IMR-90 (cell line): ENCODE measurements around the gene AFAP1L2. TPM values are rescaled to one million over a fixed set of nuclear protein-coding genes. Genes with fewer than 3 reads are reported as not detected.

ENCODE experiments used
- ATAC-seq: fragments of 200-7000 bp; cut with Tn5 transposase; 2 replicates; pipeline ENCODE4 v1.9.1; 2020; ENCODE audit warnings: low read depth, mild to moderate bottlenecking, moderate library complexity
- BruUV-seq: library from RNA; stranded (reverse); fragments of 400-500 nt; replicated peaks from 2 replicates; lab custom pipeline; 2021; lab: Mats Ljungman, UMichigan
- CTCF ChIA-PET: fragments of 300-600 bp; formaldehyde crosslinking; extraction: SDS; loops from one replicate; lab custom pipeline; 2021; ENCODE audit warnings: antibody characterized with exemption; lab: Yijun Ruan, JAX
- POLR2A ChIA-PET: fragments of 300-600 bp; sonication (Branson Sonifier 250); formaldehyde crosslinking; loops from one replicate; lab custom pipeline; 2022; ENCODE audit warnings: antibody characterized with exemption; ENCODE audit not compliant: unreplicated experiment; lab: Charles Lee
- DNase-seq: peaks from one replicate; pipeline ENCODE4 v3.0.0; 2013
- H2AFZ ChIP-seq: replicated peaks from 2 replicates; pipeline ENCODE3; 2013; ENCODE audit warnings: low read length, mild to moderate bottlenecking; ENCODE audit not compliant: poor library complexity
- H2AK5ac ChIP-seq: 2 replicates; pipeline ENCODE4 v1.6.1; 2013; ENCODE audit warnings: low read depth, low read length, inconsistent platforms
- H2AK9ac ChIP-seq: replicated peaks from 2 replicates; pipeline ENCODE3; 2013; ENCODE audit warnings: mild to moderate bottlenecking, low read depth, low read length, moderate library complexity; ENCODE audit not compliant: poor library complexity
- H2BK120ac ChIP-seq: 2 replicates; pipeline ENCODE4 v1.6.1; 2013; ENCODE audit warnings: low read depth, low read length, inconsistent platforms
- H2BK15ac ChIP-seq: 3 replicates; pipeline ENCODE4 v1.6.1; 2013; ENCODE audit warnings: low read depth, low read length, inconsistent platforms
- H2BK20ac ChIP-seq: 2 replicates; pipeline ENCODE4 v1.6.1; 2013; ENCODE audit warnings: low read depth, mild to moderate bottlenecking, inconsistent platforms, low read length, moderate library complexity
- H2BK5ac ChIP-seq: 2 replicates; pipeline ENCODE4 v1.6.1; 2013; ENCODE audit warnings: mild to moderate bottlenecking, low read depth, low read length, inconsistent platforms; ENCODE audit not compliant: poor library complexity, severe bottlenecking
- H3K14ac ChIP-seq: replicated peaks from 2 replicates; pipeline ENCODE4 v1.6.1; 2013; ENCODE audit warnings: low read depth, low read length, inconsistent platforms
- H3K18ac ChIP-seq: 2 replicates; pipeline ENCODE4 v1.6.1; 2013; ENCODE audit warnings: low read depth, low read length, control low read depth
- H3K23ac ChIP-seq: 2 replicates; pipeline ENCODE4 v1.6.1; 2013; ENCODE audit warnings: low read depth, low read length, inconsistent platforms
- H3K27ac ChIP-seq: 2 replicates; pipeline ENCODE4 v1.5.1; 2013; ENCODE audit warnings: mild to moderate bottlenecking, control low read depth, low read length; ENCODE audit not compliant: insufficient read depth
- H3K27me3 ChIP-seq: 2 replicates; pipeline ENCODE4 v1.6.1; 2013; ENCODE audit warnings: low read length; ENCODE audit not compliant: control insufficient read depth, insufficient read depth
- H3K36me3 ChIP-seq: 2 replicates; pipeline ENCODE4 v1.6.1; 2013; ENCODE audit warnings: low read length, mixed read lengths; ENCODE audit not compliant: control insufficient read depth, insufficient read depth
- H3K4ac ChIP-seq: 2 replicates; pipeline ENCODE4 v1.6.1; 2013; ENCODE audit warnings: low read depth, low read length, inconsistent platforms
- H3K4me1 ChIP-seq: 2 replicates; pipeline ENCODE4 v1.6.1; 2013; ENCODE audit warnings: low read length, mixed read lengths; ENCODE audit not compliant: control insufficient read depth, insufficient read depth
- H3K4me2 ChIP-seq: 2 replicates; pipeline ENCODE4 v1.6.1; 2013; ENCODE audit warnings: low read depth, mild to moderate bottlenecking, control low read depth, low read length, moderate library complexity
- H3K4me3 ChIP-seq: 2 replicates; pipeline ENCODE4 v1.5.1; 2013; ENCODE audit warnings: low read depth, mild to moderate bottlenecking, control low read depth, low read length, moderate library complexity; ENCODE audit not compliant: insufficient read depth
- H3K56ac ChIP-seq: 2 replicates; pipeline ENCODE4 v1.6.1; 2013; ENCODE audit warnings: low read length, inconsistent platforms; ENCODE audit not compliant: insufficient read depth; ENCODE audit errors: extremely low read depth
- H3K79me1 ChIP-seq, 2 experiments: 2 replicates each; pipeline ENCODE4 v1.6.1; 2013; ENCODE audit warnings: low read length in 2 of 2, inconsistent platforms in 1 of 2, low read depth in 1 of 2
- H3K9ac ChIP-seq: 2 replicates; pipeline ENCODE4 v1.6.1; 2013; ENCODE audit warnings: low read depth, low read length, control low read depth
- H3K9me1 ChIP-seq: 2 replicates; pipeline ENCODE4 v1.6.1; 2013; ENCODE audit warnings: low read length, inconsistent platforms; ENCODE audit not compliant: insufficient read depth
- H3K9me3 ChIP-seq: 2 replicates; pipeline ENCODE4 v1.6.1; 2013; ENCODE audit warnings: low read length; ENCODE audit not compliant: control insufficient read depth, insufficient read depth
- H4K20me1 ChIP-seq: 2 replicates; pipeline ENCODE4 v1.6.1; 2013; ENCODE audit warnings: low read length, inconsistent platforms; ENCODE audit not compliant: insufficient read depth
- H4K5ac ChIP-seq: 2 replicates; pipeline ENCODE4 v1.6.1; 2013; ENCODE audit warnings: mild to moderate bottlenecking, low read depth, low read length, control low read depth
- H4K8ac ChIP-seq, 2 experiments: 2 replicates each; pipeline ENCODE4 v1.6.1; 2013; ENCODE audit warnings: low read depth in 2 of 2, low read length in 2 of 2, control low read depth in 1 of 2, inconsistent platforms in 1 of 2
- H4K91ac ChIP-seq: 2 replicates; pipeline ENCODE4 v1.6.1; 2013; ENCODE audit warnings: low read depth, low read length, inconsistent platforms; ENCODE audit not compliant: insufficient read depth
- BHLHE40 ChIP-seq: fragments of 150-350 bp; IDR thresholded peaks from 2 replicates; pipeline ENCODE4 v1.6.1; 2016; ENCODE audit warnings: mild to moderate bottlenecking, low read depth, low read length
- CEBPB ChIP-seq: IDR thresholded peaks from 2 replicates; pipeline ENCODE4 v1.6.1; 2012; ENCODE audit warnings: low read depth, low read length, improper control_type of control experiment
- CHD1 ChIP-seq: IDR thresholded peaks from 2 replicates; pipeline ENCODE4 v1.6.1; 2012; ENCODE audit warnings: low read depth, low read length, improper control_type of control experiment
- CTCF ChIP-seq: conservative IDR thresholded peaks from 2 replicates; pipeline ENCODE4 v1.5.1; 2012; ENCODE audit warnings: mild to moderate bottlenecking, low read depth, low read length, improper control_type of control experiment
- ELK1 ChIP-seq: fragments of 150-350 bp; IDR thresholded peaks from 2 replicates; pipeline ENCODE4 v1.6.1; 2016; ENCODE audit warnings: low read depth, mild to moderate bottlenecking, low read length, moderate library complexity, borderline replicate concordance
- FOS ChIP-seq: fragments of 150-350 bp; IDR thresholded peaks from 2 replicates; pipeline ENCODE4 v1.6.1; 2016; ENCODE audit warnings: low read depth, low read length
- MAFK ChIP-seq: IDR thresholded peaks from 2 replicates; pipeline ENCODE4 v1.6.1; 2012; ENCODE audit warnings: low read depth, low read length, improper control_type of control experiment
- MAZ ChIP-seq: IDR thresholded peaks from 2 replicates; pipeline ENCODE4 v1.6.1; 2012; ENCODE audit warnings: low read depth, mild to moderate bottlenecking, low read length, improper control_type of control experiment, moderate library complexity, borderline replicate concordance
- MXI1 ChIP-seq: IDR thresholded peaks from 2 replicates; pipeline ENCODE4 v1.6.1; 2012; ENCODE audit warnings: low read depth, mild to moderate bottlenecking, low read length, moderate library complexity, borderline replicate concordance
- NFE2L2 ChIP-seq: fragments of 150-350 bp; IDR thresholded peaks from 2 replicates; pipeline ENCODE4 v1.6.1; 2016; ENCODE audit warnings: low read depth, mild to moderate bottlenecking, low read length
- POLR2A ChIP-seq: IDR thresholded peaks from 2 replicates; pipeline ENCODE4 v1.6.1; 2012; ENCODE audit warnings: mild to moderate bottlenecking, low read depth, low read length
- RAD21 ChIP-seq: IDR thresholded peaks from 2 replicates; pipeline ENCODE4 v1.6.1; 2012; ENCODE audit warnings: low read length, improper control_type of control experiment
- RCOR1 ChIP-seq: IDR thresholded peaks from 2 replicates; pipeline ENCODE4 v1.6.1; 2012; ENCODE audit warnings: mild to moderate bottlenecking, low read length, improper control_type of control experiment; ENCODE audit not compliant: insufficient replicate concordance
- RFX5 ChIP-seq: IDR thresholded peaks from 2 replicates; pipeline ENCODE4 v1.8.0; 2012; ENCODE audit warnings: low read depth, mild to moderate bottlenecking, low read length, moderate library complexity
- SMC3 ChIP-seq: fragments of 150-350 bp; IDR thresholded peaks from 2 replicates; pipeline ENCODE4 v1.6.1; 2016; ENCODE audit warnings: low read depth, mild to moderate bottlenecking, antibody characterized with exemption, low read length, moderate library complexity
- USF2 ChIP-seq: fragments of 150-350 bp; IDR thresholded peaks from 2 replicates; pipeline ENCODE4 v1.6.1; 2017; ENCODE audit warnings: mild to moderate bottlenecking, antibody characterized with exemption, low read length, low read depth
- WGBS, 2 experiments: methylation state at CpG; one replicate each; pipeline versions ENCODE4 v1.1.5 to v1.1.7; 2013; ENCODE audit warnings: missing lambda C conversion rate in 2 of 2; ENCODE audit not compliant: insufficient read length in 1 of 2; ENCODE audit errors: extremely low coverage in 2 of 2; 5-methylcytosine and 5-hydroxymethylcytosine counted together
- dilution Hi-C: fragments of 300-500 bp; cut with HindIII; formaldehyde crosslinking; loops from one replicate; pipeline ENCODE4 v1.14.3; 2018; ENCODE audit warnings: low sequenced_read_pairs; ENCODE audit not compliant: unreplicated experiment
- in situ Hi-C: fragments of 300-500 bp; cut with MboI; formaldehyde crosslinking; loops from 3 replicates; pipeline ENCODE4 v1.14.3; 2019; ENCODE audit warnings: low sequenced_read_pairs, inconsistent platforms, mixed read lengths
- intact Hi-C: fragments of 100-400 bp; cut with micrococcal nuclease; formaldehyde crosslinking; loops from 2 replicates; pipeline ENCODE4 v1.10.0; 2022
- polyA plus RNA-seq, 3 experiments: library from polyadenylated mRNA; depleted of rRNA; stranded (reverse); fragments of >200 nt; gene quantifications; 2 replicates each; pipeline ENCODE4 v1.2.3, GENCODE V29; 2012; ENCODE audit warnings: low replicate concordance in 1 of 3
- total RNA-seq: library from RNA; depleted of rRNA; stranded (reverse); fragments of >200 nt; gene quantifications from 2 replicates; pipeline ENCODE4 v1.2.3, GENCODE V29; 2012

Gene AFAP1L2
- total and polyA plus RNA-seq, 2 of the 4 experiments (the other 2 are of a cell fraction), result under 0.01 to 0.10 TPM

GRCh38 chr10:114429581-114430335 is 25.5 kb upstream of the AFAP1L2 start:
- BruUV-seq, result no TSS peak
- Histone ChIP-seq H4K8ac (no peak overlapping the region), H3K4ac (no peak overlapping the region), H2BK20ac (no peak overlapping the region), H2AK9ac (no peak overlapping the region), H3K9me3 (no peaks in the 10 kb centered on the region), H3K9me1 (0 out of 2 replicates have a peak, but pooled peaks cover 2% of the 10 kb centered on the region), H3K23ac (no peak overlapping the region), H2BK15ac (no peak overlapping the region), H3K9ac (no peak overlapping the region), H3K56ac (no peak overlapping the region), H3K27ac (no peak overlapping the region), H3K4me1 (peaks cover 4% of the 10 kb centered on the region; the same call in 1 of the 2 replicates), H4K5ac (no peak overlapping the region), H3K27me3 (peaks cover 24% of the 10 kb centered on the region), H2BK120ac (no peak overlapping the region), H3K14ac (no peak overlapping the region), H2BK5ac (no peak overlapping the region), H2AK5ac (no peak overlapping the region), H3K4me3 (no peak overlapping the region), H4K91ac (no peak overlapping the region), H3K4me2 (no peak overlapping the region), H3K18ac (no peak overlapping the region), H3K36me3 (no peaks in the 10 kb centered on the region), H4K20me1 (no peaks in the 10 kb centered on the region), H3K79me1 (no peaks in the 10 kb centered on the region), H2AFZ (no peak overlapping the region)
- dilution Hi-C loops, result no loop called here
- TF ChIP-seq MAZ (no peak), BHLHE40 (no peak), CTCF (no peak), CHD1 (no peak), RAD21 (no peak), SMC3 (no peak), RFX5 (no peak), ELK1 (no peak), FOS (no peak), POLR2A (no peak), USF2 (no peak), NFE2L2 (no peak), MXI1 (no peak), RCOR1 (no peak), MAFK (no peak), CEBPB (no peak)
- 79% methylated on average over 4 of the region's 9 CpGs; no CpG with 5 or more reads in 1 of the 2 experiments for WGBS, 2 experiments
- ATAC-seq (no peak), DNase-seq (no peak)
- ChIA-PET POLR2A (no interaction called here), CTCF (no interaction called here)
- in situ Hi-C loops, result no loop called here
- intact Hi-C loops, result no loop called here
